HG02840 (cell line): Measurements from ENCODE around the gene ETV6.

Source experiments
- ATAC-seq: cut with Tn5 transposase; IDR thresholded peaks from one replicate; pipeline ENCODE4 v1.9.1; 2021; ENCODE audit warnings: mild to moderate bottlenecking, moderate library complexity, moderate number of reproducible peaks; ENCODE audit not compliant: unreplicated experiment, low FRiP score

Gene ETV6

DNA sequence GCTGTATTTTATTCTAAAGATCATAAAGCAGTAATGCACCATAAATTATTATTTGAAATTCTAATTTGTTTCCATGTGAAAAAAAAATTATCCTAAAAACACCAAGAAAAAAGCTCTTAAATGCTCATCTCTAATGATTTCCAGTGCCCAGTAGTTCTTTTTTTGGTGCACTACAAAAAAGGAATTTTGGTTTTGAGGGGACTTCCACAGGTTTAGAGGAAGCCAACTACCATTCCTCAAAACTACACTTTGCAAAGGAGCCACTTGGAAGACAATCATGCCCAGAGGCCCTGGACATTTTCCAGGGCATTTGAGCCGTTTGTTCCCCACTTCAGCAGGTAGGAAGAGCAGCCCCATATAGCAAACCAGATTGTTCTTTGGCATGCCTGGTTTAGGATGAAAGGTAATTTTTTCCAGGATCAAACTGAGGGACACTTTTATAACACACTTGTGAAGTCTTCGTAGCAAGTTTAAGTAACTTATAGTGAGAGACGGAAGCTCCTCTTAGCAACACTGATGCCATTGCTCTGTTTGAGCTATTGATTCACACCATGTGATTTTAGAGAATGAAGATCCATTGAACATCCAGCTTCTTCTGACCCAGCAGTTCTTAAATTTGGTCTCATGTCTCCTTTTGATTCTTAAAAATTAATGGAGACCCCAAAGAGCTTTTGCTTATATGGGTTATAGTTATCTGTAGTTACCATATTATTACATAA is 187.9 kb downstream of the ETV6 start:
- no peak for ATAC-seq

- no peak for ATAC-seq
Measured at GRCh38 chr12:11838403-11838802, 188.9 kb downstream of the ETV6 start.

DNA sequence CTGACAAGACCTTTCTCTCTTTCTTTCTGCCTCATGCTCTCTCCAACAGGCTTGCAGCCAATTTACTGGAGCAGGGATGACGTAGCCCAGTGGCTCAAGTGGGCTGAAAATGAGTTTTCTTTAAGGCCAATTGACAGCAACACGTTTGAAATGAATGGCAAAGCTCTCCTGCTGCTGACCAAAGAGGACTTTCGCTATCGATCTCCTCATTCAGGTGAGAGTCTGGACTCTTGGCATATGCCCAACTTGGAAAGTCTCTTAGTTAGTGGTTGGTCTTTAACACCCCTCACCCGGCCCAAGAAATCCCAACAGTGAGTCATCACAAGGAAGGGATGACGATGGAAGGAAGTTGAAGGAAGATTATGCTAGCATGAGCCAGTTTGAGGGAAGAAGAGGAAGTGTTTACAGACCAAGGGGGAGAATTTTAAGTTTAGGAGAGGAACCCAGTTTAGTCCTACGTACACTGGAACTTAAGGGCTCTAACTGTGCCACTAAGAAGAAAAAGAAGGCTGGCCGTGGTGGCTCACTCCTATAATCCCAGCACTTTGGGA is 189.7 kb downstream of the ETV6 start:
- ATAC-seq: no peak

DNA sequence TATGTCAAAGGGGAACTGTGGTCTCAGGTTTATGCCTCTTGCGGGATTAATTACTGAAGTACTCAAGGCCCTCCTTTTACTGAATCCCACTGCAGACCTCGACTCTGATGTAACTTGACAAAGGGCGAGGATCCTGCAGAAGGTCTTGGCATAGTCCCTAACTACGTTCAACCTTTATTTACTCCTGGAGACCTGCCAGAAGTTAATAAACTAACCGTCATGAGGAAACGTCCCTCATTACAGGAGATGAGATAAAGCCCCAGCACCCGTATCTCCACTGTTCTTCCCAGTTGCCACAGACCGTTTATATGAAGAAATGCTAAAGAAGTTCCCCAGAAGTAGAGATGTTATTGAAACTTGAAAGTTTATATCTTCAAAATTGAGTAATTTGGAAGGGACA is 190.9 kb downstream of the ETV6 start:
- ATAC-seq: no peak

GRCh38 chr12:11846488-11846887 is 197.0 kb downstream of the ETV6 start:
- no peak for ATAC-seq

DNA sequence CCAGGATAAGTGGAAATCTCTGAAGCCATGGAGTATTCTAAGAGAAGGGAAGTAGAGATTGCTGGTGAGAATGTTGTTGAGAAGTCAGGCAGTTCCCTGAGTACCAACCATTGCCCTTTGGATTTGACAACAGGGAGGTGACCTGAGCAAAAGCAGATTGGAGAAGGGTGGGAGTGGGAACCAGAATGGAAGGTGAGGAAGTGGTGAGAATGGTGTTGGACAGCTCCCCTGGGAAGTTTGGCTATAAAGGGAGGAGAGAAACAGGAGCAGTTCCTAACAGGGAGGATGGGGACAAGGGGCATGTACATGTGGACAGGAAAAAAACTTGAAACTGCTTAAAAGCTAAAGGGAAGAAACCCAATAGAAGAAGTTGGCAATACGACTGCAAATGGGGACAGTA is 198.1 kb downstream of the ETV6 start:
- ATAC-seq: no peak

- no peak for ATAC-seq
Measured at GRCh38 chr12:11849757-11850504, 200.5 kb downstream of the ETV6 start.

GRCh38 chr12:11853126-11853525 is 203.7 kb downstream of the ETV6 start:
- ATAC-seq: no peak

DNA sequence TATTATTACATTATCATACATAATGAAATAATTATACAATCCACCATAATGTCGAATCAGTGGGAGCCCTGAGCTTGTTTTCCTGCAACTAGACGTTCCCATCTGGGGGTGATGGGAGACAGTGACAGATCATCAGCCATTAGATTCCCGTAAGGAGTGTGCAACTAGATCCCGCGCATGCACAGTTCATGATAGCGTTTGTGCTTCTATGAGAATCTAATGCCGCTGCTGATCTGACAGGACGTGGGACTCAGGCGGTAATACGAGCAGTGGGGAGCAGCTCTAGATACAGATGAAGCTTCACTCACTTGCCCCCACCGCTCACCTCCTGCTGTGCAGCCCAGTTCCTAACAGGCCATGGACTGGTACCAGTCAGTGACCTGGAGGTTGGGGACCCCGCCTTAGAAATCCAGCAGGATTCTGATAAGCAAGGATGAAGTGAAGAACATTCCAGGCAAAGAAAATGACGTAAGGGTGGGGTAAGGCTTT is 204.6 kb downstream of the ETV6 start:
- no peak for ATAC-seq

- no peak for ATAC-seq
Measured at GRCh38 chr12:11855983-11856374, 206.5 kb downstream of the ETV6 start.

GRCh38 chr12:11856971-11857370 is 207.5 kb downstream of the ETV6 start:
- ATAC-seq: no peak

DNA sequence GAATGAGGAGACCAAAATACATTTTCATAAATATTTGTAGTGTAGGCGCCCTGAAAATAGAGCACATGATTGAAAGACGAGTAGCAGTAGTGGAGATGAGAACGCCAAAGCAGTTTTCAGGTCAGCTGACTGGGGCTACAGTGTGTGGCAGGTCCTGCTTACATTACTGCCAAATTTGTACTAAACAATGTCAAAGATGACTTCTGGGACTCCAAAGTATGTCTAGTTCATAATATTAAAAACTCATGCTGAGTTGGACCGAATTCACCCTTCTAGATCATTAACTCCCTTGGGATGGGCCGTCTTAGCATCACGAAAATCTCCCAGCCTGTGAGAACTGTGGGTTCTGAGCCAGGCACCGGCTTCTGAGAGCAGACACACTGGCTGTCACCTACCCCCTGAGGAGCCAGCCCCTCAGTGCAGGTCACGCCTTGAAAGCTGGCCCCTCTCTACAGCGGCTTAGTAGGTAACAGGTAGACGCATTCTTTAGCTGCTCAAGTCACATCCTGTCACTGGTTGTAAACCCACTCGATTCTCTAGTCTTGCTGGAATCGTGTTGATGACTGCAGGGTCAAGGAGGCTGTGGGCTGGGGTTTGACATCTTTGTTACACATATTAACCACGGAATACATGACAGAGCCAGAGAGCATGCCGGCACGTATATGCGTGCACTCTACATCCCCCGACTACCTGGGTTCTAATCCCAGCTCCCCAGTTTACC is 210.4 kb downstream of the ETV6 start:
- ATAC-seq: no peak

DNA sequence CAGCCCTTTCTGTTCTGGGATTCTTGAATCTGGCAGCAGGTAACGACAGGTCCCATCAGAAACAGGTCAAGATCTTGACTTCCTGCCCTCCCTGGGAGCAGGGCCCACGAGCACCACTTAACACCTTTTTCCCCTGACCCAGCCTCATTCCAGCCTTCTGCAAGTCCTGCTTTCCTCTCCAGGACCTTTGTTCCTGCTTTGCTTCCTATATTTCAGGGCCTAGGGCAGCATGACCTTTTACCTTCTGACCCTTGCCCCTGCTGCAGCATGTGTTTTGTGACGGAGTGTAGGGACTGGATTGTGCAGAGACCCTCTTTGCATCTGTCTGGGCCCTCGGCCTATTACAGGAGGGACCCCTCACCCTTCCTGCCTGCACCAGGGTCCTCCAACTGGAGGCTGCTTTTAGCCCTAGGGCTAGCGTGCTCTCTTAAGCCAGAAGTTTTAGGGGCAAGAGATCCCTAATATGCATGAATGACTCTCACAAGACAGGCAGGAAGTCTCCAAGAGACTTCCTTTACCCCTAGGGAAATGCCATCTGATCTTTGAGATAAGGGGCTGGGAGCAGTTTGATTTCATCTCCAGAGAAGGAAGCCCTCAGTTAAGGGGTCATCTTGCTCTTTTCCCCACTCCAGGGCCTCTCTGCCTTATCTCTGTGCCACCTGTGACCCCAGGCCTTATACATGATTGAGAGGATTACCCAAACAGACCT is 211.8 kb downstream of the ETV6 start:
- ATAC-seq: no peak

DNA sequence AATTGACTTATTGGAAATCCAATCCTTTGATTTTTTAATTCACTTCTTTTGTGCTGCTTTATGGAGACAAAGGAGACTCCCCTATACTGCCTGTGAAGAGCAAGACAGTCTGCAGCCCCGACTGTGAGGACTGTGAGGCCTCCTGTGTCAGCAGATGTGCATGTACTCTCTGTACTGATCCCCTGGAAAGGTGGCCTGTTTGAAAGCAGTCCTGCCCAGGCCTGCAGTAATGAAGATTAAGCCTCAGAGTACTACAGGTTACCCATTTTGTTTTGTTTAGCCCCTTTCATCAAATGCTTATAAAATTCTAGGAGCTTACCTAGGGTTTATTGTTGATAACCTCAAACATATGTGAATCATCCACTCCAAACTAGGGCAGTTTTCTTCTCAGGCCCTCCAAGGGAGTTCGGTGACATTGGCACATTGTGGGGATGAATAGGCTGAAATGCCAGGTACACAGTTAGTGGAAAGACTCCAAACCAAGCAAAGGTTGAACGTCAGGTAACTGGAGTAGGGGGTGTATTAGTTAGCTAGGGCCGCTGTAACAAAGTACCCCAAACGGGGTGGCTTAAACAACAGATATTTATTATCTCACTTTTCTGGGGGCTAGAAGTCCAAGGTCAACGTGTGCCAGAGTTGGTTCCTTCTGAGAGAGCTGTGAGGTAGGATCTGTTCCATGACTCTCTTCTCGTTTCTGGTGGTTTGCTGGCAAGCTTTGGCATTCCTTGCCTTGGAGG is 212.6 kb downstream of the ETV6 start:
- no peak for ATAC-seq

DNA sequence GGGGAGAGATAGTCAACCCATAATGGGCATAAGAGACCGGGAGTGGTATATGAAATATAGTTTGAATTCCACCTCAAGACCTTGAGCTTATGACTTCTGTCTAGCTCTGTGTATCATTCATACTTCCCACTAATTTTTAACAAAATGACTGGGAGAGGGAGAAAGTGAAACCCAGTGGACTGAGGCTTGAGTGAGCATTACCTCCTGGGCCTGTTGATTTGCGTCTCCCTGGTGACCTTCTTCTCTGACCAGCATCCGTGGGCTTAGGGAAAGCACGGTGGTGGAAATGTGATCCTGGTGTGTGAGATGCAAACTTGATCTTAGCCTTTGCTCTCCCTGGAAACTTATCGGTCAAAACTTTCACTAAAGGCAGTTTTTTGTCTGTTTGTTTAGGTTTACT is 213.3 kb downstream of the ETV6 start:
- no peak for ATAC-seq

DNA sequence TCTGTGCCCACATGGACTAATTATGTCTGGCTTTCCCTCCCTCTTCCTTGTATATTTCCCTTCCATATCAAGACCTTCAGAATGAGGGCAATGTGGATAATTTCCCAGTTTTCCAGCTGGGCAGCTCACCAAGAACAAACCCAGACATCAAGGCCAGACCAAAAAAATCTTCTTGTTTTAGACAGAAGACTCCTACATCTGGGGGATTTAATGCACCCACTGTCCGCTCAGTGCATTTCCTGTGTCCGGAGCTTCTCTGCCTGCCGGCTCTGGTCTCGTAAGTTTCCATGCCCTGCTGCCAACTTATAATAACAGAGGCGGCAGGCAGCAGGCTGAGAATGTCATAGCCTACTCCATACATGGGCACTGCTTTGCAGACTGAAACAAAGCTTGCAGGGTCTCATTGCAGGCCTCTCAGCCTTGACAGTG is 214.0 kb downstream of the ETV6 start:
- ATAC-seq: no peak

DNA sequence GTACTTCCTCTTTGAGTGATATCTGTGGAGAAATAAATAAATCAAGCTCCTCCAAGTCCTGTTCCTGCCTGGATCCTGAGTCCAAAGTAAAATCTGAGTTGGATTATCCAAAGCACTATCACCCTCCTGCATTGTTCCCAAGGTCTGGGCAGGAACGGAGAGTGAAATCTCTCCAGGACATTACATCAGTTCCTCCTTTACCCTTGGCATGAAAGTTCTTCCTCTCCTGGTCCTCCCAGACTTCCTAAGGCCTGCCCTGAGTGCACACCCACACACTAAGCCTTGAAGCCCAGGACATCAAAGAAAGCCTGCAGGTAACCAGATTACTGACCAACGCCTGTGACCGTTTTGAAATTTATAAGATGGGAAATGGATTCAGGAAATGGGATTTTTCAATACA is 214.5 kb downstream of the ETV6 start:
- ATAC-seq: no peak

DNA sequence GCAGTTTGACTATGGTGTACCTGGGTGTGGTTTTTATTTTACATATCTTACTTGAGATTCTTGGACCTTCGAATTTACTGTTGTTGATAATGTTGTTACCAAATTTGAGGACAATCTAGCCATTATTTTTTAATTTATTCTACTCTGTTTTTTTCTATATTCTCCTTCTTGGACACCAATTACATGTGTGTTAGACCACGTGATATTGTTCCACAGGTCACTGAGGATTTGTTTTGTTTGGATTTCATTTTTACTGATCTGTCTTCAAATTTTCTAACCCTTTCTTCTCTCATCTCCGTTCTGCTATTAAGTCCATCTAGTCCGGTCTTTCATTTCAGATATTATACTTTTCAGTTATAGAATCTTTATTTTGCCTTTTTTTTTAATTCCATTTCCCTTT is 216.3 kb downstream of the ETV6 start:
- no peak for ATAC-seq

DNA sequence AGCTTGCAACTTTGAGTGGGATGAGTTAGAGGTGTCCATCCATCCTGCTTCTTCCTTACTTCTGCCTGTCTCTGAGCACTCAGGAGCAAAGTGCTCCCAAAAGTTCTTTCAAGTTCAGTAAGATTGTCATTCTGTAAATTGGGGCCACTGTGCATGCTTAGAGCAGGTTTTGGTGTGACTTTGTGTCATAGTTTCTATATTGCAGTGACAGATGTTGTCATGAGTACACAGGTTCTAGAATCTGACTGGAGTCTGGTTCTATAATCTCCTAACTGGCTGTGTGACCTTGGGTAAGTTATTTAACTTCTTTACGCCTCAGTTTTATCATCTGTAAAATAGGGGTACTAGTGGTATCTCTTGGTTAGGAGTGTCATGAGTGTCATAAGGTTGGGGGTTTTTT is 218.6 kb downstream of the ETV6 start:
- no peak for ATAC-seq

DNA sequence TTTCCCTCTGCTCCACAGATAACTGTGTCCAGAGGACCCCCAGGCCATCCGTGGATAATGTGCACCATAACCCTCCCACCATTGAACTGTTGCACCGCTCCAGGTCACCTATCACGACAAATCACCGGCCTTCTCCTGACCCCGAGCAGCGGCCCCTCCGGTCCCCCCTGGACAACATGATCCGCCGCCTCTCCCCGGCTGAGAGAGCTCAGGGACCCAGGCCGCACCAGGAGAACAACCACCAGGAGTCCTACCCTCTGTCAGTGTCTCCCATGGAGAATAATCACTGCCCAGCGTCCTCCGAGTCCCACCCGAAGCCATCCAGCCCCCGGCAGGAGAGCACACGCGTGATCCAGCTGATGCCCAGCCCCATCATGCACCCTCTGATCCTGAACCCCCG is 219.9 kb downstream of the ETV6 start:
- ATAC-seq: no peak
